ENCODE data around the gene OR1F1.
"Not testable (repeated sequence)": the region's sequence is repeated elsewhere in the genome, so short reads cannot be mapped to it uniquely, and the experiment has no call there.

DNA sequence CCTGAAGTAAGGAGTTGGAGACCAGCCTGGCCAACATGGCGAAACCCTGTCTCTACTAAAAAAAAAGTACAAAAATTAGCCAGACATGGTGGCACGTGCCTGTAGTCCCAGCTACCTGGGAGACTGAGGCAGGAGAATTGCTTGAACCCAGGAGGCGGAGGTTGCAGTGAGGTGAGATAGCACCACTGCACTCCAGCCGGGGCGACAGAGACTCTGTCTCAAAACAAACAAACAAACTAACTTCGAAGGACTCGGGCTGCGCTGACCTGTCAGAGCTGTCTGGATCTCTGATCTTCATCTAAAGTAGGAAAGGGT lies 5.8 kb upstream of the OR1F1 start:
- not testable (repeated sequence) for TF ChIP-seq NELFE (IDR thresholded peaks at IDR 0.05; ENCODE audit: insufficient read depth, insufficient read length); SREBF2 (CRISPR knock-in tag; IDR thresholded peaks at IDR 0.05); ZNF644 (tag; IDR thresholded peaks at IDR 0.05; ENCODE audit: low read depth)
- TF ChIP-seq, protein P1, sequence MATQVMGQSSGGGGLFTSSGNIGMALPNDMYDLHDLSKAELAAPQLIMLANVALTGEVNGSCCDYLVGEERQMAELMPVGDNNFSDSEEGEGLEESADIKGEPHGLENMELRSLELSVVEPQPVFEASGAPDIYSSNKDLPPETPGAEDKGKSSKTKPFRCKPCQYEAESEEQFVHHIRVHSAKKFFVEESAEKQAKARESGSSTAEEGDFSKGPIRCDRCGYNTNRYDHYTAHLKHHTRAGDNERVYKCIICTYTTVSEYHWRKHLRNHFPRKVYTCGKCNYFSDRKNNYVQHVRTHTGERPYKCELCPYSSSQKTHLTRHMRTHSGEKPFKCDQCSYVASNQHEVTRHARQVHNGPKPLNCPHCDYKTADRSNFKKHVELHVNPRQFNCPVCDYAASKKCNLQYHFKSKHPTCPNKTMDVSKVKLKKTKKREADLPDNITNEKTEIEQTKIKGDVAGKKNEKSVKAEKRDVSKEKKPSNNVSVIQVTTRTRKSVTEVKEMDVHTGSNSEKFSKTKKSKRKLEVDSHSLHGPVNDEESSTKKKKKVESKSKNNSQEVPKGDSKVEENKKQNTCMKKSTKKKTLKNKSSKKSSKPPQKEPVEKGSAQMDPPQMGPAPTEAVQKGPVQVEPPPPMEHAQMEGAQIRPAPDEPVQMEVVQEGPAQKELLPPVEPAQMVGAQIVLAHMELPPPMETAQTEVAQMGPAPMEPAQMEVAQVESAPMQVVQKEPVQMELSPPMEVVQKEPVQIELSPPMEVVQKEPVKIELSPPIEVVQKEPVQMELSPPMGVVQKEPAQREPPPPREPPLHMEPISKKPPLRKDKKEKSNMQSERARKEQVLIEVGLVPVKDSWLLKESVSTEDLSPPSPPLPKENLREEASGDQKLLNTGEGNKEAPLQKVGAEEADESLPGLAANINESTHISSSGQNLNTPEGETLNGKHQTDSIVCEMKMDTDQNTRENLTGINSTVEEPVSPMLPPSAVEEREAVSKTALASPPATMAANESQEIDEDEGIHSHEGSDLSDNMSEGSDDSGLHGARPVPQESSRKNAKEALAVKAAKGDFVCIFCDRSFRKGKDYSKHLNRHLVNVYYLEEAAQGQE (IDR thresholded peaks at IDR 0.05; ENCODE audit: borderline replicate concordance) = not testable (repeated sequence)
- TF ChIP-seq, protein P1 (CRISPR knock-in tag; IDR thresholded peaks at IDR 0.05; ENCODE audit: low read depth) = not testable (repeated sequence)
- TF ChIP-seq, protein P2, sequence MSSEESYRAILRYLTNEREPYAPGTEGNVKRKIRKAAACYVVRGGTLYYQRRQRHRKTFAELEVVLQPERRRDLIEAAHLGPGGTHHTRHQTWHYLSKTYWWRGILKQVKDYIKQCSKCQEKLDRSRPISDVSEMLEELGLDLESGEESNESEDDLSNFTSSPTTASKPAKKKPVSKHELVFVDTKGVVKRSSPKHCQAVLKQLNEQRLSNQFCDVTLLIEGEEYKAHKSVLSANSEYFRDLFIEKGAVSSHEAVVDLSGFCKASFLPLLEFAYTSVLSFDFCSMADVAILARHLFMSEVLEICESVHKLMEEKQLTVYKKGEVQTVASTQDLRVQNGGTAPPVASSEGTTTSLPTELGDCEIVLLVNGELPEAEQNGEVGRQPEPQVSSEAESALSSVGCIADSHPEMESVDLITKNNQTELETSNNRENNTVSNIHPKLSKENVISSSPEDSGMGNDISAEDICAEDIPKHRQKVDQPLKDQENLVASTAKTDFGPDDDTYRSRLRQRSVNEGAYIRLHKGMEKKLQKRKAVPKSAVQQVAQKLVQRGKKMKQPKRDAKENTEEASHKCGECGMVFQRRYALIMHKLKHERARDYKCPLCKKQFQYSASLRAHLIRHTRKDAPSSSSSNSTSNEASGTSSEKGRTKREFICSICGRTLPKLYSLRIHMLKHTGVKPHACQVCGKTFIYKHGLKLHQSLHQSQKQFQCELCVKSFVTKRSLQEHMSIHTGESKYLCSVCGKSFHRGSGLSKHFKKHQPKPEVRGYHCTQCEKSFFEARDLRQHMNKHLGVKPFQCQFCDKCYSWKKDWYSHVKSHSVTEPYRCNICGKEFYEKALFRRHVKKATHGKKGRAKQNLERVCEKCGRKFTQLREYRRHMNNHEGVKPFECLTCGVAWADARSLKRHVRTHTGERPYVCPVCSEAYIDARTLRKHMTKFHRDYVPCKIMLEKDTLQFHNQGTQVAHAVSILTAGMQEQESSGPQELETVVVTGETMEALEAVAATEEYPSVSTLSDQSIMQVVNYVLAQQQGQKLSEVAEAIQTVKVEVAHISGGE (CRISPR knock-in tag; IDR thresholded peaks at IDR 0.05) = not testable (repeated sequence)
